ENCODE measurements around the gene LRGUK. TPM values are rescaled to one million over a fixed set of nuclear protein-coding genes. Genes with fewer than 3 reads are reported as not detected.

The LRGUK gene
- total RNA-seq, 4 donors from 2014 or later: 0.48 to 9.4 (median 3.3) TPM

DNA sequence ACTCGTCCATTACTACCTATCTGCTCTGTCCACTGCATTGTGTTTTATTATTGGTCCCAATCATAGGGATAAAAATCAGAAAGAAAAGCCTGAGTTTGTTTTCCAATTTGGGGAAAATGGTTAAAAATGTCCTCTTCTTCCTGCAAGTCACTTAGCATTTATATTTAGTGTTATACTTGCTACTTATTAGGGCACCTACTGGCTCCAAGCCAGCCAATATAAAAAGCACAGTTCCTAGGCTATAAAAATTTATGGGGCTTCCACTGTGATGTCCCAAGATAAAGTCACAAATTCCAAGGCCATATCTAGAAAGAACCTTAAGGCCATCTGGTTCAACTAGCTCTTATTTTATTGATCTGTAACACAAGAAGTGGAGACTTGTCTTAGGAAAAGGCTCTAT is 186.4 kb downstream of the LRGUK start:
- peaks cover 4 to 37% (median 11%) of the 10 kb centered on the region in 4 donors for H3K4me1 ChIP-seq
- no peaks in the 10 kb centered on the region for H3K27me3 ChIP-seq
- peak; percentile 19 for DNase-seq
- 70 to 87% methylated on average over 1 of the region's 1 CpG for WGBS, 2 donors (ENCODE audit: low coverage in 1 of 2)
- H3K27ac ChIP-seq: no peak overlapping the region
- no peak for TF ChIP-seq EP300 (IDR thresholded peaks at IDR 0.05; ENCODE audit: low read depth)
- peak in 1 of 3 donors; percentile 17 for TF ChIP-seq POLR2AphosphoS5 (IDR thresholded peaks at IDR 0.05)
- intact Hi-C loops (cut with DNase I; ENCODE audit: low total_unique reads): no loop called here
- in situ Hi-C loops (cut with MboI; ENCODE audit: low pct_ligation_motif_present in 1 of 4, low pct_unique_long_range_greater_than_20kb in 1 of 4, low sequenced_read_pairs in 3 of 4): no loop called here
- H3K36me3 ChIP-seq: no peaks in the 10 kb centered on the region
- H3K9me3 ChIP-seq: no peaks in the 10 kb centered on the region
- H3K4me3 ChIP-seq: no peak overlapping the region

Other genes with a start within 250 kb of the LRGUK start
- gene SLC35B4, start 189.6 kb downstream of the LRGUK start, total RNA-seq: 10 to 100 TPM in 1 of 4 donors, 1 to 10 TPM in 3; 3.6 to 13.5 (median 5.7) TPM

Measured in transverse colon (tissue), 4 donors.